H9 (cell line): ENCODE data around the gene ATP2B2. TPM values are rescaled to one million over a fixed set of nuclear protein-coding genes. Genes with fewer than 3 reads are reported as not detected.

Experiments
- DNase-seq: peaks from one replicate; pipeline ENCODE4 v3.0.0-alpha.2; 2017
- H2AFZ ChIP-seq: one replicate; pipeline ENCODE4 v1.6.1; 2013; ENCODE audit warnings: mild to moderate bottlenecking, low read length, control low read depth, moderate library complexity
- H2AK5ac ChIP-seq: 2 replicates; pipeline ENCODE4 v1.6.1; 2013; ENCODE audit warnings: low read length, control low read depth, mixed read lengths; ENCODE audit not compliant: insufficient read length
- H2BK120ac ChIP-seq: one replicate; pipeline ENCODE4 v1.6.1; 2013; ENCODE audit warnings: low read depth, mild to moderate bottlenecking, low read length, control low read depth, inconsistent platforms; ENCODE audit not compliant: poor library complexity, severe bottlenecking
- H2BK12ac ChIP-seq: 2 replicates; pipeline ENCODE4 v1.6.1; 2013; ENCODE audit warnings: low read length, control low read depth, mixed read lengths, low read depth; ENCODE audit not compliant: insufficient read length
- H2BK15ac ChIP-seq: 2 replicates; pipeline ENCODE4 v1.6.1; 2013; ENCODE audit warnings: low read depth, low read length, control low read depth
- H2BK20ac ChIP-seq: one replicate; pipeline ENCODE4 v1.6.1; 2013; ENCODE audit warnings: low read depth, mild to moderate bottlenecking, low read length, control low read depth, inconsistent platforms; ENCODE audit not compliant: poor library complexity, severe bottlenecking
- H2BK5ac ChIP-seq: 2 replicates; pipeline ENCODE4 v1.6.1; 2013; ENCODE audit warnings: low read length, control low read depth, mixed read lengths; ENCODE audit not compliant: insufficient read length
- H3K14ac ChIP-seq: 2 replicates; pipeline ENCODE4 v1.6.1; 2013; ENCODE audit warnings: low read length, control low read depth; ENCODE audit not compliant: insufficient read depth
- H3K18ac ChIP-seq: 2 replicates; pipeline ENCODE4 v1.6.1; 2013; ENCODE audit warnings: low read depth, mild to moderate bottlenecking, mixed read lengths, low read length, control low read depth; ENCODE audit not compliant: insufficient read length
- H3K23ac ChIP-seq: 2 replicates; pipeline ENCODE4 v1.6.1; 2013; ENCODE audit warnings: low read length, control low read depth, mixed read lengths, low read depth; ENCODE audit not compliant: insufficient read length
- H3K23me2 ChIP-seq: 2 replicates; pipeline ENCODE4 v1.6.1; 2013; ENCODE audit warnings: low read depth, mild to moderate bottlenecking, mixed read lengths, low read length, control low read depth; ENCODE audit not compliant: insufficient read length, poor library complexity, severe bottlenecking
- H3K27ac ChIP-seq: 2 replicates; pipeline ENCODE4 v1.5.1; 2013; ENCODE audit warnings: low read length, control low read depth, mixed read lengths, low read depth; ENCODE audit not compliant: insufficient read length
- H3K27me3 ChIP-seq: 2 replicates; pipeline ENCODE4 v1.6.1; 2013; ENCODE audit warnings: low read length, control low read depth, inconsistent platforms; ENCODE audit not compliant: insufficient read depth
- H3K4ac ChIP-seq: 2 replicates; pipeline ENCODE4 v1.6.1; 2013; ENCODE audit warnings: low read depth, mild to moderate bottlenecking, control low read depth, inconsistent platforms, low read length, moderate library complexity
- H3K4me1 ChIP-seq: 2 replicates; pipeline ENCODE4 v1.6.1; 2013; ENCODE audit warnings: low read length, control low read depth, inconsistent platforms; ENCODE audit not compliant: insufficient read depth
- H3K4me2 ChIP-seq: 2 replicates; pipeline ENCODE4 v1.6.1; 2013; ENCODE audit warnings: low read length, control low read depth, mixed read lengths; ENCODE audit not compliant: insufficient read length, insufficient read depth
- H3K56ac ChIP-seq: 2 replicates; pipeline ENCODE4 v1.6.1; 2013; ENCODE audit warnings: low read depth, mild to moderate bottlenecking, mixed read lengths, low read length, control low read depth; ENCODE audit not compliant: insufficient read length
- H3K79me1 ChIP-seq: 2 replicates; pipeline ENCODE4 v1.6.1; 2013; ENCODE audit warnings: low read depth, mild to moderate bottlenecking, moderate library complexity, low read length, control low read depth, inconsistent platforms; ENCODE audit not compliant: insufficient read depth, poor library complexity, severe bottlenecking
- H3K79me2 ChIP-seq: 2 replicates; pipeline ENCODE4 v1.6.1; 2013; ENCODE audit warnings: low read length, control low read depth, inconsistent platforms; ENCODE audit not compliant: insufficient read depth
- H3K9ac ChIP-seq: 2 replicates; pipeline ENCODE4 v1.6.1; 2013; ENCODE audit warnings: low read length, control low read depth, mixed read lengths; ENCODE audit not compliant: insufficient read length; ENCODE audit errors: extremely low read depth
- H3K9me3 ChIP-seq: one replicate; pipeline ENCODE4 v1.6.1; 2013; ENCODE audit warnings: low read depth, low read length, inconsistent platforms; ENCODE audit not compliant: control insufficient read depth
- H3T11ph ChIP-seq: one replicate; pipeline ENCODE4 v1.6.1; 2013; ENCODE audit warnings: mild to moderate bottlenecking, low read length, control low read depth, inconsistent platforms
- H4K20me1 ChIP-seq: one replicate; pipeline ENCODE4 v1.6.1; 2013; ENCODE audit not compliant: control insufficient read depth, insufficient read length, insufficient read depth
- H4K5ac ChIP-seq: 2 replicates; pipeline ENCODE4 v1.6.1; 2013; ENCODE audit warnings: low read depth, mild to moderate bottlenecking, mixed read lengths, low read length, control low read depth; ENCODE audit not compliant: insufficient read length
- H4K8ac ChIP-seq: replicated peaks from 2 replicates; pipeline ENCODE4 v1.6.1; 2013; ENCODE audit warnings: low read length, control low read depth, mixed read lengths, low read depth; ENCODE audit not compliant: insufficient read length
- H4K91ac ChIP-seq: 2 replicates; pipeline ENCODE4 v1.6.1; 2013; ENCODE audit warnings: low read depth, mild to moderate bottlenecking, moderate library complexity, mixed read lengths, low read length, control low read depth; ENCODE audit not compliant: insufficient read length
- H3K27ac Mint-ChIP-seq, 3 experiments: 2 replicates in 2 of 3; 3 replicates in 1 of 3; pipeline ENCODE4 v1.8.0; 2020 to 2021; ENCODE audit warnings: mixed read lengths in 3 of 3, mild to moderate bottlenecking in 1 of 3, moderate library complexity in 1 of 3
- H3K27me3 Mint-ChIP-seq: 2 replicates; pipeline ENCODE4 v1.8.0; 2021; ENCODE audit warnings: low read depth, mild to moderate bottlenecking, moderate library complexity, mixed read lengths
- H3K36me3 Mint-ChIP-seq, 3 experiments: 2 replicates in 2 of 3; 3 replicates in 1 of 3; pipeline ENCODE4 v1.8.0; 2020 to 2021; ENCODE audit warnings: low read depth in 3 of 3, mixed read lengths in 3 of 3; ENCODE audit not compliant: insufficient read depth in 1 of 3
- H3K4me1 Mint-ChIP-seq, 2 experiments: 2 replicates each; pipeline ENCODE4 v1.8.0; 2020; ENCODE audit warnings: mixed read lengths in 2 of 2
- H3K4me3 Mint-ChIP-seq, 2 experiments: 2 replicates in 1 of 2; 3 replicates in 1 of 2; pipeline ENCODE4 v1.8.0; 2020 to 2021; ENCODE audit warnings: mild to moderate bottlenecking in 2 of 2, mixed read lengths in 2 of 2, moderate library complexity in 1 of 2
- H3K9me3 Mint-ChIP-seq, 2 experiments: 2 replicates in 1 of 2; 3 replicates in 1 of 2; pipeline ENCODE4 v1.8.0; 2020; ENCODE audit warnings: mild to moderate bottlenecking in 2 of 2, mixed read lengths in 2 of 2, moderate library complexity in 1 of 2
- WGBS: extraction: QIAGEN DNeasy Blood & Tissue Kit; methylation state at CpG from one replicate; pipeline ENCODE4 v1.1.7; 2013; ENCODE audit warnings: missing lambda C conversion rate, low lambda C conversion rate, mixed read lengths; ENCODE audit not compliant: insufficient read length; ENCODE audit errors: extremely low coverage; 5-methylcytosine and 5-hydroxymethylcytosine counted together
- total RNA-seq: library from RNA; stranded (reverse); gene quantifications from 2 replicates; pipeline ENCODE4 v1.2.1, GENCODE V29; 2021
- TF ChIP-seq, protein P1 (sequence below): fragments of 200-600 bp; sonication (generic); conservative IDR thresholded peaks from 3 replicates; pipeline ENCODE4 v1.8.0; 2021; ENCODE audit warnings: antibody characterized with exemption, mild to moderate bottlenecking

The ATP2B2 gene
- total RNA-seq, 1 experiment from 2014 or later: 0.33 TPM

- H2AFZ ChIP-seq: no peak overlapping the region
- no peak overlapping the region for H3K56ac ChIP-seq
- no peaks in the 10 kb centered on the region for H3K23me2 ChIP-seq
- Mint-ChIP-seq H3K4me3 (no peak overlapping the region), H3K27ac (peak overlapping the region in 1 of 3 experiments; percentile 81; a peak in 1 of 7 replicates), H3K9me3 (no peaks in the 10 kb centered on the region), H3K27me3 (peaks cover 4% of the 10 kb centered on the region; the same call in 1 of the 2 replicates), H3K36me3 (no peaks in the 10 kb centered on the region; a peak in 1 of 7 replicates), H3K4me1 (peaks cover under 1 to 4% of the 10 kb centered on the region in 2 experiments; a peak in 1 of 4 replicates)
- H2BK15ac ChIP-seq: no peak overlapping the region
- no peak overlapping the region for H4K91ac ChIP-seq
- TF ChIP-seq, protein P1, sequence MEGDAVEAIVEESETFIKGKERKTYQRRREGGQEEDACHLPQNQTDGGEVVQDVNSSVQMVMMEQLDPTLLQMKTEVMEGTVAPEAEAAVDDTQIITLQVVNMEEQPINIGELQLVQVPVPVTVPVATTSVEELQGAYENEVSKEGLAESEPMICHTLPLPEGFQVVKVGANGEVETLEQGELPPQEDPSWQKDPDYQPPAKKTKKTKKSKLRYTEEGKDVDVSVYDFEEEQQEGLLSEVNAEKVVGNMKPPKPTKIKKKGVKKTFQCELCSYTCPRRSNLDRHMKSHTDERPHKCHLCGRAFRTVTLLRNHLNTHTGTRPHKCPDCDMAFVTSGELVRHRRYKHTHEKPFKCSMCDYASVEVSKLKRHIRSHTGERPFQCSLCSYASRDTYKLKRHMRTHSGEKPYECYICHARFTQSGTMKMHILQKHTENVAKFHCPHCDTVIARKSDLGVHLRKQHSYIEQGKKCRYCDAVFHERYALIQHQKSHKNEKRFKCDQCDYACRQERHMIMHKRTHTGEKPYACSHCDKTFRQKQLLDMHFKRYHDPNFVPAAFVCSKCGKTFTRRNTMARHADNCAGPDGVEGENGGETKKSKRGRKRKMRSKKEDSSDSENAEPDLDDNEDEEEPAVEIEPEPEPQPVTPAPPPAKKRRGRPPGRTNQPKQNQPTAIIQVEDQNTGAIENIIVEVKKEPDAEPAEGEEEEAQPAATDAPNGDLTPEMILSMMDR: peak; percentile 94
- H4K20me1 ChIP-seq: no peaks in the 10 kb centered on the region
- H2BK12ac ChIP-seq: no peak overlapping the region
- no peaks in the 10 kb centered on the region for H3K79me1 ChIP-seq
- H2AK5ac ChIP-seq: no peak overlapping the region
- H3K4me1 ChIP-seq: no peaks in the 10 kb centered on the region
- H2BK20ac ChIP-seq: no peak overlapping the region
- no peaks in the 10 kb centered on the region for H3K27me3 ChIP-seq
- H3K14ac ChIP-seq: no peak overlapping the region
- H3K79me2 ChIP-seq: no peaks in the 10 kb centered on the region
- H3K4me2 ChIP-seq: no peak overlapping the region
- DNase-seq: peak; percentile 79
- H3K27ac ChIP-seq: no peak overlapping the region
- H2BK120ac ChIP-seq: no peak overlapping the region
- no peaks in the 10 kb centered on the region for H3K9me3 ChIP-seq
- WGBS: no CpG with 5 or more reads among the region's 9 CpGs
- H3T11ph ChIP-seq: no peak overlapping the region
- no peak overlapping the region for H3K4ac ChIP-seq
- no peak overlapping the region for H3K23ac ChIP-seq
- no peak overlapping the region for H3K9ac ChIP-seq
- H4K8ac ChIP-seq: no peak overlapping the region
- no peak overlapping the region for H2BK5ac ChIP-seq
- H4K5ac ChIP-seq: no peak overlapping the region
- no peak overlapping the region for H3K18ac ChIP-seq
Observed at GRCh38 chr3:10344147-10344943, 161.0 kb downstream of the ATP2B2 start.
